Nephron progenitor cell (in vitro differentiated cells): ENCODE data around the gene SLC25A18.
A peak's percentile ranks its signal among the peaks of the same experiment; 100 is the strongest.

Source experiments
- DNase-seq: peaks from one replicate; pipeline ENCODE4 v3.0.0; 2021
- H3K27ac Mint-ChIP-seq: 2 replicates; pipeline ENCODE4 v1.8.0; 2021; ENCODE audit warnings: mild to moderate bottlenecking, moderate library complexity, mixed read lengths
- H3K27me3 Mint-ChIP-seq: 2 replicates; pipeline ENCODE4 v1.8.0; 2021; ENCODE audit warnings: mild to moderate bottlenecking, low read depth, mixed read lengths; ENCODE audit not compliant: poor library complexity
- H3K36me3 Mint-ChIP-seq: 2 replicates; pipeline ENCODE4 v1.8.0; 2021; ENCODE audit warnings: low read depth, mixed read lengths
- H3K4me1 Mint-ChIP-seq: 2 replicates; pipeline ENCODE4 v1.8.0; 2021; ENCODE audit warnings: mixed read lengths
- H3K4me3 Mint-ChIP-seq: 2 replicates; pipeline ENCODE4 v1.8.0; 2021; ENCODE audit warnings: mild to moderate bottlenecking, moderate library complexity, mixed read lengths
- H3K9me3 Mint-ChIP-seq: 2 replicates; pipeline ENCODE4 v1.8.0; 2021; ENCODE audit warnings: mild to moderate bottlenecking, moderate library complexity, mixed read lengths
- TF ChIP-seq, protein P1 (sequence below): fragments of 200-600 bp; sonication (generic); IDR thresholded peaks from 2 replicates; pipeline ENCODE4 v1.5.0; 2021; ENCODE audit warnings: antibody characterized with exemption

SLC25A18 gene

DNA sequence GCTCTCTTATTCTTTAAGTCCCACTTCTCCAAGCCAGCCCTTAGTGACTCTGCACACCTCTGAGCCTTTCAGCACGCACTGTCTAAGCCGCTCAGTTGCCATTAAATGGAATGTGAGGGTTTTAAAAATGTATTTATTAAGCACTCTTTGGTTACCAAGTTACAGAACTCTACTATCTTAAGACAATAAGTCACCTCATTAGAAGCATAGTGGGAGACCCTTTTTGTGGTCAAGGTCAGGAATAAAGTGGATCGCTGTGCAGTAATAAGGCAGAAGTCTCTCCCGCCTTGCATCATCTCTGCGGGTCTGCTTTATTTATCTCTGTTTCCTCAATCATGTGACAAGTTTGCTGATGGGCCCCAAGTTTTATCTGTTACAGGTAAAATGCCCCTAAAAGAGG lies 11.9 kb downstream of the SLC25A18 start:
- no peak overlapping the region for H3K4me3 Mint-ChIP-seq
- no peak for DNase-seq
- no peaks in the 10 kb centered on the region for H3K36me3 Mint-ChIP-seq
- no peaks in the 10 kb centered on the region for H3K9me3 Mint-ChIP-seq
- peaks cover 20% of the 10 kb centered on the region for H3K4me1 Mint-ChIP-seq
- H3K27ac Mint-ChIP-seq, result no peak overlapping the region
- peaks cover 5% of the 10 kb centered on the region for H3K27me3 Mint-ChIP-seq
- TF ChIP-seq, protein P1, sequence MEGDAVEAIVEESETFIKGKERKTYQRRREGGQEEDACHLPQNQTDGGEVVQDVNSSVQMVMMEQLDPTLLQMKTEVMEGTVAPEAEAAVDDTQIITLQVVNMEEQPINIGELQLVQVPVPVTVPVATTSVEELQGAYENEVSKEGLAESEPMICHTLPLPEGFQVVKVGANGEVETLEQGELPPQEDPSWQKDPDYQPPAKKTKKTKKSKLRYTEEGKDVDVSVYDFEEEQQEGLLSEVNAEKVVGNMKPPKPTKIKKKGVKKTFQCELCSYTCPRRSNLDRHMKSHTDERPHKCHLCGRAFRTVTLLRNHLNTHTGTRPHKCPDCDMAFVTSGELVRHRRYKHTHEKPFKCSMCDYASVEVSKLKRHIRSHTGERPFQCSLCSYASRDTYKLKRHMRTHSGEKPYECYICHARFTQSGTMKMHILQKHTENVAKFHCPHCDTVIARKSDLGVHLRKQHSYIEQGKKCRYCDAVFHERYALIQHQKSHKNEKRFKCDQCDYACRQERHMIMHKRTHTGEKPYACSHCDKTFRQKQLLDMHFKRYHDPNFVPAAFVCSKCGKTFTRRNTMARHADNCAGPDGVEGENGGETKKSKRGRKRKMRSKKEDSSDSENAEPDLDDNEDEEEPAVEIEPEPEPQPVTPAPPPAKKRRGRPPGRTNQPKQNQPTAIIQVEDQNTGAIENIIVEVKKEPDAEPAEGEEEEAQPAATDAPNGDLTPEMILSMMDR, result no peak

GRCh38 chr22:17575681-17576080 lies 12.4 kb downstream of the SLC25A18 start:
- DNase-seq, result no peak
- Mint-ChIP-seq H3K9me3 (no peaks in the 10 kb centered on the region), H3K27me3 (peaks cover 5% of the 10 kb centered on the region), H3K27ac (peak overlapping the region; percentile 69), H3K36me3 (no peaks in the 10 kb centered on the region), H3K4me1 (peaks cover 15% of the 10 kb centered on the region), H3K4me3 (no peak overlapping the region)
- TF ChIP-seq, protein P1, result no peak

GRCh38 chr22:17576470-17576869 lies 13.2 kb downstream of the SLC25A18 start:
- no peak overlapping the region for H3K27ac Mint-ChIP-seq
- DNase-seq, result no peak
- H3K4me1 Mint-ChIP-seq, result peaks cover 7% of the 10 kb centered on the region
- H3K4me3 Mint-ChIP-seq, result no peak overlapping the region
- H3K27me3 Mint-ChIP-seq, result peaks cover 5% of the 10 kb centered on the region
- H3K9me3 Mint-ChIP-seq, result no peaks in the 10 kb centered on the region
- TF ChIP-seq, protein P1, result no peak
- H3K36me3 Mint-ChIP-seq, result no peaks in the 10 kb centered on the region

- DNase-seq, result no peak
- Mint-ChIP-seq H3K4me1 (peaks cover 6% of the 10 kb centered on the region), H3K36me3 (no peaks in the 10 kb centered on the region), H3K9me3 (no peaks in the 10 kb centered on the region), H3K27me3 (peaks cover 5% of the 10 kb centered on the region), H3K4me3 (no peak overlapping the region), H3K27ac (no peak overlapping the region)
- TF ChIP-seq, protein P1, result no peak
These were observed 14.9 kb downstream of the SLC25A18 start for GRCh38 chr22:17578136-17578754.

GRCh38 chr22:17579535-17579981 lies 16.3 kb downstream of the SLC25A18 start:
- Mint-ChIP-seq H3K27ac (peak overlapping the region; percentile 46), H3K27me3 (peaks cover 5% of the 10 kb centered on the region), H3K4me3 (no peak overlapping the region), H3K36me3 (no peaks in the 10 kb centered on the region), H3K4me1 (no peaks in the 10 kb centered on the region), H3K9me3 (no peaks in the 10 kb centered on the region)
- DNase-seq, result no peak
- TF ChIP-seq, protein P1, result no peak

DNA sequence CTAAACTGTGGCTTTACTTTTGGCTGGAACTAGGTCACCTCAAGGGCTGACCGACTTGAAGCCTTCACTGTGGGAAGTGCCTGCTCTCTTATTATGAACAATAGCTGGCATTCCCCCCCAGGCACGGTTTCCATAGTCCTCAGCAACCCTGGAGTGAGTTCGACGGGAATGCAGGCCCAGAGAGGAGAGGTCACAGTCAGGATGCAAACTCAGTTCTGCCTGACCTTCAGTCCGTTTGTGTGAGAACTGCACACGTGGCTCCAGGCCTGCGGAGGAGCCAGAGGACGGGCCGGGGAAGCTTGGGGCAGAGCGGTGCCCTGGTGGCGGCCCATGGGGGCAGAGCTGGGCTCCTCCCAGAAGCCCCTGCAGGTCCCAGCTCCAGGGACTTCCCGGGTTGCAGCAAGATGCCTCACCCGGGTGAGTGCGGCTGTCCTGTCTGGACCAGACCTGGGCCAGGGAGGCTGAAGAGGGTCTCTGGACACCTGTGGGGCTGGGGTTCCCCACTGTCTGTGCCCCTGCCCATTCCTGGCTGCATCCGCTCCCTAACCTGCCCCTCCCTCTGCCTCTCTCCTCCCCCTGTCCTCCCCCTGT lies 17.2 kb downstream of the SLC25A18 start:
- DNase-seq, result no peak
- H3K36me3 Mint-ChIP-seq, result no peaks in the 10 kb centered on the region
- H3K27me3 Mint-ChIP-seq, result peaks cover 5% of the 10 kb centered on the region
- H3K27ac Mint-ChIP-seq, result no peak overlapping the region
- no peaks in the 10 kb centered on the region for H3K4me1 Mint-ChIP-seq
- no peaks in the 10 kb centered on the region for H3K9me3 Mint-ChIP-seq
- no peak overlapping the region for H3K4me3 Mint-ChIP-seq
- TF ChIP-seq, protein P1, result no peak
